Mesothelial cell of epicardium (in vitro differentiated cells): ENCODE results near the gene TRIO. TPM values are rescaled to one million over a fixed set of nuclear protein-coding genes. Genes with fewer than 3 reads are reported as not detected.

Experiments
- DNase-seq, 2 experiments: peaks; one replicate each; pipeline ENCODE4 v3.0.0; 2021; ENCODE audit warnings: low spot score in 2 of 2; ENCODE audit not compliant: unreplicated experiment in 2 of 2
- H3K27ac Mint-ChIP-seq: 2 replicates; pipeline ENCODE4 v1.8.0; 2021; ENCODE audit warnings: mixed read lengths
- H3K27me3 Mint-ChIP-seq: 2 replicates; pipeline ENCODE4 v1.8.0; 2021; ENCODE audit warnings: low read depth, mixed read lengths
- H3K36me3 Mint-ChIP-seq: 2 replicates; pipeline ENCODE4 v1.8.0; 2021; ENCODE audit warnings: mixed read lengths
- H3K4me1 Mint-ChIP-seq: 2 replicates; pipeline ENCODE4 v1.8.0; 2021; ENCODE audit warnings: mixed read lengths
- H3K4me3 Mint-ChIP-seq: 2 replicates; pipeline ENCODE4 v1.8.0; 2021; ENCODE audit warnings: mild to moderate bottlenecking, moderate library complexity, mixed read lengths
- H3K9me3 Mint-ChIP-seq: 2 replicates; pipeline ENCODE4 v1.8.0; 2021; ENCODE audit warnings: mixed read lengths
- total RNA-seq: library from RNA; stranded (reverse); gene quantifications from 3 replicates; pipeline ENCODE4 v1.2.1, GENCODE V29; 2021
- TF ChIP-seq, protein P1 (sequence below): fragments of 200-600 bp; sonication (generic); IDR thresholded peaks from one replicate; pipeline ENCODE4 v1.5.0; 2021; ENCODE audit warnings: antibody characterized with exemption; ENCODE audit not compliant: unreplicated experiment

TRIO gene
- total RNA-seq, 1 donor from 2014 or later, result 209 TPM

DNA sequence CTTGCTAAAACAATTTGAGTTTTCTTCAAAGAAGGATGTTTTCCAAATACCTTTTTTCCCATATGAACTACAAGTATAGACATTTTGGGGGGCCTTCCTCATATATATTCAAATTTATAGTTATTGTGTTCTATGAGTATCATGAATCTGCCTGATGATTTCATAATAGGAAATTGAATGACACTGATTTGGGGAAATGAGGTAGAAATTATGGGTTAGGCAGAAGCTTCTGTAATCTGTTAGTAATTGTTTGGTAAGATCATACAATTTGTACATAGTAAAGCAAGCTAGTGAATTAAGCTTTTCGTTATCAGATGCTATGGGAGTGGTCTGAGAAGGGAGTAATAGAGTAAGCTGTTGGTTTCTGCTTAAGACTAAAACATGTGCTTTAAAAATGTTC is 98.0 kb downstream of the TRIO start:
- Mint-ChIP-seq H3K27ac (no peak overlapping the region), H3K4me3 (no peak overlapping the region), H3K9me3 (no peaks in the 10 kb centered on the region), H3K4me1 (peaks cover 32% of the 10 kb centered on the region), H3K36me3 (no peaks in the 10 kb centered on the region), H3K27me3 (no peaks in the 10 kb centered on the region)
- TF ChIP-seq, protein P1, sequence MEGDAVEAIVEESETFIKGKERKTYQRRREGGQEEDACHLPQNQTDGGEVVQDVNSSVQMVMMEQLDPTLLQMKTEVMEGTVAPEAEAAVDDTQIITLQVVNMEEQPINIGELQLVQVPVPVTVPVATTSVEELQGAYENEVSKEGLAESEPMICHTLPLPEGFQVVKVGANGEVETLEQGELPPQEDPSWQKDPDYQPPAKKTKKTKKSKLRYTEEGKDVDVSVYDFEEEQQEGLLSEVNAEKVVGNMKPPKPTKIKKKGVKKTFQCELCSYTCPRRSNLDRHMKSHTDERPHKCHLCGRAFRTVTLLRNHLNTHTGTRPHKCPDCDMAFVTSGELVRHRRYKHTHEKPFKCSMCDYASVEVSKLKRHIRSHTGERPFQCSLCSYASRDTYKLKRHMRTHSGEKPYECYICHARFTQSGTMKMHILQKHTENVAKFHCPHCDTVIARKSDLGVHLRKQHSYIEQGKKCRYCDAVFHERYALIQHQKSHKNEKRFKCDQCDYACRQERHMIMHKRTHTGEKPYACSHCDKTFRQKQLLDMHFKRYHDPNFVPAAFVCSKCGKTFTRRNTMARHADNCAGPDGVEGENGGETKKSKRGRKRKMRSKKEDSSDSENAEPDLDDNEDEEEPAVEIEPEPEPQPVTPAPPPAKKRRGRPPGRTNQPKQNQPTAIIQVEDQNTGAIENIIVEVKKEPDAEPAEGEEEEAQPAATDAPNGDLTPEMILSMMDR, result no peak
- DNase-seq, result no peak

DNA sequence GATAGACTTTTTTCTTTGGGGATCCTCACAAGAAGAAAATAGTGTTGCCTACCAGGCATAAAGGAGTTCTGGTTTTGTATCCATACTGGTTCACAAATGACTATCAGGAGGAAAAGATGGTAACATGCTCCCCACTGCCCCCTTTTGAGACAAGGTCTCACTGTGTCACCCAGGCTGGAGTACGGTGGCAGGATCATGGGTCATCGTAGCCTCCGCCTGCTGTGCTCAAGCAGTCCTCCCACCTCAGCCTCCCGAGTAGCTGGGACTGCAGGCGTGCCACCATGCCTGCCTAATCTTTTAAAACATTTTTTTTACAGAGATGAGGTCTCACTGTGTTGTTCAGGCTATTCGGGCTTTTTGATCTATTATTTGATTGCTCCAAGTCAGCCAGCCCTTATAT is 99.3 kb downstream of the TRIO start:
- Mint-ChIP-seq H3K36me3 (no peaks in the 10 kb centered on the region), H3K9me3 (no peaks in the 10 kb centered on the region), H3K4me1 (peaks cover 35% of the 10 kb centered on the region)

DNA sequence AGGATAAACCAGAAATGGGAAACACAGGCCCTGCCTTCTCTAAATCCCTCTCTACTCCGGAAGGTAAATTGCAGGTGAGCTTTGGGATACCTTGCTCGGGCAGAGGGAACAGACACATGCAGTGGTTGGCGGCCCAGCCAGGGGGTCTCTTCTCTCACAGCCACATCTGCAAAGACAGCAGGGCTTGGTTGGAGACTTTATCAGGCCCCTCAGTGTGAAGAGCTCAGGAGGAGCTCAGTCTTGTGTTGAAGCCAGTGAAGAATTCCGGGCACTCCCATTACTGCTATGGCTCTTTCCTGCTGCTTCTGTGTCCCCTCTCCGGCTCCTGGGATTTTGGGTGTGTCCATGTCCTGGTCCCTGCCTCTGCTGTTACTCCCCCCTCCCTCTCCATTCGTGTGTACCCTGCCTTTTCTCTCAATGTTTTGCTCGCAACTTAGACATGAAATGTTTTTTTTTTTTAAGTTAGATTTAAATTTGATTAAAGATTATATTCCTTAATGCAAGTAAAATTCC is 99.8 kb downstream of the TRIO start:
- no peak for DNase-seq
- Mint-ChIP-seq H3K9me3 (no peaks in the 10 kb centered on the region), H3K27me3 (no peaks in the 10 kb centered on the region), H3K36me3 (no peaks in the 10 kb centered on the region), H3K4me1 (peaks cover 32% of the 10 kb centered on the region), H3K27ac (no peak overlapping the region), H3K4me3 (no peak overlapping the region)
- TF ChIP-seq, protein P1, result no peak

More for the DNA sequence above, 99.3 kb downstream of the TRIO start:
- DNase-seq, result no peak
- no peak overlapping the region for H3K27ac Mint-ChIP-seq
- H3K4me3 Mint-ChIP-seq, result no peak overlapping the region
- H3K27me3 Mint-ChIP-seq, result no peaks in the 10 kb centered on the region
- TF ChIP-seq, protein P1, result no peak

DNA sequence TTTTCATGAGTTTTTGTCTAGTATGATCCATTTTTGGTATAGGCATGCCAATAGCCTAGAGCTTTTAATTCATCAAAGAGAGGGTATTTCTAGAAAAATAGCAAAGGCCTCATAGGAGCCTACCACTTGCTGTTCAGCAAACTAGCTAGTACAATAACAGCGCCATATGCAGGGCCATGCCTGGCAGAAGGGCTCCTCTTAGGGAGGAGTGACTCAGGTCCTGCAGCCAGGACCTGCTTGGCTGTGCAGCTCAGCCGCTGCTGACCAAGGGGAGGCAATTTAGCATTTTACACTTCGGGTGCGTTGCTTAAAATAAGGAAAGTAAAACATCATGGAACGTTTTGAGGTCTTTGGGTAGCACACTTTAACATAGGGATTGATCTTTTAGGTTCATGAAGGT is 100.6 kb downstream of the TRIO start:
- H3K4me3 Mint-ChIP-seq, result no peak overlapping the region
- no peaks in the 10 kb centered on the region for H3K36me3 Mint-ChIP-seq
- no peak for DNase-seq
- no peaks in the 10 kb centered on the region for H3K9me3 Mint-ChIP-seq
- no peak overlapping the region for H3K27ac Mint-ChIP-seq
- peaks cover 28% of the 10 kb centered on the region for H3K4me1 Mint-ChIP-seq
- TF ChIP-seq, protein P1, result no peak
- no peaks in the 10 kb centered on the region for H3K27me3 Mint-ChIP-seq

DNA sequence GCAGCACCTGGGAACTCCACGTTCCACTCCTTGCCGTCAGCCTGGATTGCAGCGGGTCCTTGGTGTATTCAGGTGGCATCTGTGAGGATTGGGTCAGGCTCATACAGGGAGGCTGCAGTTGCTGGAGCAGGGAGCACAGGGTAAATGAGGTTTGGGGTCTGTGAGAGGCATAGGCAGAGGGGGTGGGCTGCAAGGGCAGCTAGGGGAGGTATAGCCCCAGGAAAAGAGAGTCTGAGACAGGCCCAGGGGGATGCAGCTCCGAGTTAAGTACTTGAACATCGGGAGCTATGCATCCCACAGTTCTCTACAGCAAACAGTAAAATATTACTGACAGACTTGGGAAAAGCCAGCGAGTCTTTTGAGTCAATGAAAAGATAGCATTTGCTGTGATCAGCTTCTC is 101.6 kb downstream of the TRIO start:
- TF ChIP-seq, protein P1, result no peak
- no peak overlapping the region for H3K27ac Mint-ChIP-seq
- H3K4me3 Mint-ChIP-seq, result no peak overlapping the region
- no peaks in the 10 kb centered on the region for H3K36me3 Mint-ChIP-seq
- H3K4me1 Mint-ChIP-seq, result peaks cover 36% of the 10 kb centered on the region
- H3K9me3 Mint-ChIP-seq, result no peaks in the 10 kb centered on the region
- no peak for DNase-seq
- H3K27me3 Mint-ChIP-seq, result no peaks in the 10 kb centered on the region
